Measurements from ENCODE around the gene PCSK5. TPM values are rescaled to one million over a fixed set of nuclear protein-coding genes. Genes with fewer than 3 reads are reported as not detected.

Gene PCSK5
- total RNA-seq, 2 experiments from 2014 or later: 0.76 TPM; not detected in 1

DNA sequence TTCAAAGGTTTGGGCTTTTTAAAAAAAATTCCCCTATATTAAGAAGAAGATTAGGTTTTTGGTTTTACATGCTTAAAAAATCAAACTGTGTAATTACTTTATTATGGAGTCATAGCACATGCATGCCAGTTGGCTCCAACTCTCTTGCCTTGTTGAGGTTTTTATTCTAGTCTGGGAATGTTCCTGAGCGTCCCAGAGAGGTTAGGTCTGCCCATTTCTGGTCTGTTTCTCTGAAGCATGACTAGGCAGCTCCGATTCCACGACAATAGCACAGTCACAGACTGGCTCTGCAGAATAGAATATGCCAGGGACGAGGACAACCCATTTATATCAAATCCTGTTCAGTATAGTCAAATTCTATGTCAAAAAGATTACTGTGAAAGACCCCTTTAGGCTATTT lies 217.0 kb downstream of the PCSK5 start:
- no peak overlapping the region for H3K4me3 ChIP-seq (ENCODE audit: low read depth, low read length, poor library complexity, severe bottlenecking)
- no peaks in the 10 kb centered on the region for H3K9me2 ChIP-seq (ENCODE audit: insufficient read depth, low read length)
- no peaks in the 10 kb centered on the region for H4K20me1 ChIP-seq (ENCODE audit: insufficient read depth, low read length)
- CTCF ChIA-PET (ENCODE audit: unreplicated experiment): no interaction called here
- POLR2A ChIA-PET: no interaction called here
- no peak overlapping the region for H2AFZ ChIP-seq (ENCODE audit: low read length)
- no peak overlapping the region for H3K4me2 ChIP-seq (ENCODE audit: low read length)
- no peaks in the 10 kb centered on the region for H3K36me3 ChIP-seq (ENCODE audit: insufficient read depth, low read length)
- no peak overlapping the region for H3K27ac ChIP-seq (ENCODE audit: low read depth, low read length, poor library complexity, severe bottlenecking)
- intact Hi-C loops (cut with micrococcal nuclease; ENCODE audit: unreplicated experiment): no loop called here
- no peak for DNase-seq (ENCODE audit: low spot score)
- H3K9me3 ChIP-seq (ENCODE audit: low read length): no peaks in the 10 kb centered on the region
- BruUV-seq (replicated peaks): no TSS peak
- no peak for TF ChIP-seq EZH2phosphoT487 (IDR thresholded peaks at IDR 0.05; ENCODE audit: borderline replicate concordance, low read depth, low read length)
- no peak for TF ChIP-seq CTCF (conservative IDR thresholded peaks at IDR 0.05; ENCODE audit: low read length)
- no peaks in the 10 kb centered on the region for H3K79me2 ChIP-seq (ENCODE audit: insufficient read depth, low read depth, low read length)
- H3K4me1 ChIP-seq (ENCODE audit: insufficient read depth, low read length, poor library complexity, severe bottlenecking): no peaks in the 10 kb centered on the region

DNA sequence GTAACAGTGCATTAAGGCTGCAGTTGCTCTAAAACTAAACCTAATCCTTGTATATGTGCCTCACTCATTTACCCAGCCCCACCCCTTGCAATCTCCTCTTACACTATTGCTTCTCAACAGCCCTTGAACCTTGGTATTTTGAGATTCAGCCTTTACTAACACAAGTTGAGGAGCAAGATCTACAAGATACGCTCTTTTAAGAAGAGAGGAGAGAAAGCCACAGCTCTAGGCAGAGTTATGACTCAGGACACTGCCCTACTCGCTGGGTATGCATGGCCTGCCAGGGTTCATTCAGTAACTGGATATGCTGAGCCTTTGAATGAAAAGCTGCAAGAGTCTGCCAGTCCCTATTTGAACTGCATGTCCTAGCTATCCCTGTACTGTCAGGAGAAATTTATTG lies 219.5 kb downstream of the PCSK5 start:
- Histone ChIP-seq H3K4me3 (ENCODE audit: low read depth, low read length, poor library complexity, severe bottlenecking) (no peak overlapping the region), H3K4me2 (ENCODE audit: low read length) (no peak overlapping the region), H3K4me1 (ENCODE audit: insufficient read depth, low read length, poor library complexity, severe bottlenecking) (no peaks in the 10 kb centered on the region), H4K20me1 (ENCODE audit: insufficient read depth, low read length) (no peaks in the 10 kb centered on the region), H3K9me2 (ENCODE audit: insufficient read depth, low read length) (no peaks in the 10 kb centered on the region), H3K36me3 (ENCODE audit: insufficient read depth, low read length) (no peaks in the 10 kb centered on the region), H3K79me2 (ENCODE audit: insufficient read depth, low read depth, low read length) (no peaks in the 10 kb centered on the region), H3K9me3 (ENCODE audit: low read length) (no peaks in the 10 kb centered on the region), H2AFZ (ENCODE audit: low read length) (no peak overlapping the region), H3K27ac (ENCODE audit: low read depth, low read length, poor library complexity, severe bottlenecking) (no peak overlapping the region)
- intact Hi-C loops (cut with micrococcal nuclease; ENCODE audit: unreplicated experiment): no loop called here
- no TSS peak for BruUV-seq (replicated peaks)
- DNase-seq (ENCODE audit: low spot score): no peak
- ChIA-PET CTCF (ENCODE audit: unreplicated experiment) (no interaction called here), POLR2A (interaction anchor here (0.6 kb wide), 1 partner anchor 649 kb away, joined by 3 read pairs; no protein-coding TSS in a partner anchor)
- TF ChIP-seq CTCF (conservative IDR thresholded peaks at IDR 0.05; ENCODE audit: low read length) (no peak), EZH2phosphoT487 (IDR thresholded peaks at IDR 0.05; ENCODE audit: borderline replicate concordance, low read depth, low read length) (no peak)

GRCh38 chr9:76112151-76112550 lies 221.7 kb downstream of the PCSK5 start:
- Histone ChIP-seq H3K4me3 (ENCODE audit: low read depth, low read length, poor library complexity, severe bottlenecking) (no peak overlapping the region), H3K4me1 (ENCODE audit: insufficient read depth, low read length, poor library complexity, severe bottlenecking) (no peaks in the 10 kb centered on the region), H3K79me2 (ENCODE audit: insufficient read depth, low read depth, low read length) (no peaks in the 10 kb centered on the region), H3K36me3 (ENCODE audit: insufficient read depth, low read length) (no peaks in the 10 kb centered on the region), H4K20me1 (ENCODE audit: insufficient read depth, low read length) (no peaks in the 10 kb centered on the region), H3K27ac (ENCODE audit: low read depth, low read length, poor library complexity, severe bottlenecking) (no peak overlapping the region), H3K9me3 (ENCODE audit: low read length) (no peaks in the 10 kb centered on the region), H3K4me2 (ENCODE audit: low read length) (no peak overlapping the region), H3K9me2 (ENCODE audit: insufficient read depth, low read length) (no peaks in the 10 kb centered on the region), H2AFZ (ENCODE audit: low read length) (no peak overlapping the region)
- ChIA-PET CTCF (ENCODE audit: unreplicated experiment) (no interaction called here), POLR2A (interaction anchor here (0.7 to 1.0 kb wide), 2 partner anchors 14 to 24 kb away, joined by 3 read pairs; no protein-coding TSS in a partner anchor)
- BruUV-seq (replicated peaks): no TSS peak
- no peak for DNase-seq (ENCODE audit: low spot score)
- TF ChIP-seq EZH2phosphoT487 (IDR thresholded peaks at IDR 0.05; ENCODE audit: borderline replicate concordance, low read depth, low read length) (no peak), CTCF (conservative IDR thresholded peaks at IDR 0.05; ENCODE audit: low read length) (no peak)
- intact Hi-C loops (cut with micrococcal nuclease; ENCODE audit: unreplicated experiment): no loop called here

All from OCI-LY7 (cell line).